IPS DF 6.9 (cell line): ENCODE measurements around the gene APBB2.

Experiments used
- DNase-seq: peaks from one replicate; pipeline ENCODE4 v3.0.0-alpha.2; 2013; ENCODE audit warnings: low read depth, low spot score
- H3K27ac ChIP-seq: one replicate; pipeline ENCODE4 v1.5.1; 2013; ENCODE audit warnings: low read length, control low read depth
- H3K27me3 ChIP-seq: 2 replicates; pipeline ENCODE4 v1.6.1; 2013; ENCODE audit warnings: mild to moderate bottlenecking, low read length; ENCODE audit not compliant: control insufficient read depth, insufficient read depth
- H3K36me3 ChIP-seq: 2 replicates; pipeline ENCODE4 v1.6.1; 2013; ENCODE audit warnings: low read length; ENCODE audit not compliant: control insufficient read depth, insufficient read depth
- H3K4me1 ChIP-seq: 2 replicates; pipeline ENCODE4 v1.6.1; 2013; ENCODE audit warnings: low read length; ENCODE audit not compliant: control insufficient read depth, insufficient read depth
- H3K4me3 ChIP-seq: 2 replicates; pipeline ENCODE4 v1.5.1; 2013; ENCODE audit warnings: mild to moderate bottlenecking, low read length
- H3K9me3 ChIP-seq: 2 replicates; pipeline ENCODE4 v1.6.1; 2013; ENCODE audit warnings: low read length, inconsistent platforms; ENCODE audit not compliant: control insufficient read depth, insufficient read depth
- WGBS: extraction: QIAGEN DNeasy Blood & Tissue Kit; methylation state at CpG from one replicate; pipeline ENCODE4 v1.1.7; 2013; ENCODE audit warnings: mixed read lengths, missing lambda C conversion rate; ENCODE audit not compliant: insufficient read length, insufficient coverage; 5-methylcytosine and 5-hydroxymethylcytosine counted together

The APBB2 gene

GRCh38 chr4:40951026-40951425, 263.3 kb downstream of the APBB2 start:
- DNase-seq: no peak
- no CpG with 5 or more reads among the region's 5 CpGs for WGBS
- Histone ChIP-seq H3K27ac (no peak overlapping the region), H3K4me3 (no peak overlapping the region), H3K27me3 (no peaks in the 10 kb centered on the region), H3K4me1 (peaks cover 1% of the 10 kb centered on the region; the same call in 1 of the 2 replicates), H3K36me3 (no peaks in the 10 kb centered on the region), H3K9me3 (no peaks in the 10 kb centered on the region)

- WGBS: no CpG with 5 or more reads among the region's 23 CpGs
- Histone ChIP-seq H3K4me1 (peaks cover 1% of the 10 kb centered on the region; the same call in 1 of the 2 replicates), H3K27ac (no peak overlapping the region), H3K27me3 (no peaks in the 10 kb centered on the region), H3K4me3 (no peak overlapping the region), H3K9me3 (no peaks in the 10 kb centered on the region), H3K36me3 (no peaks in the 10 kb centered on the region)
- DNase-seq: no peak
Observed at GRCh38 chr4:40949358-40950100, 264.8 kb downstream of the APBB2 start.

- no peak for DNase-seq
- Histone ChIP-seq H3K27me3 (no peaks in the 10 kb centered on the region), H3K4me3 (no peak overlapping the region), H3K4me1 (no peaks in the 10 kb centered on the region), H3K9me3 (no peaks in the 10 kb centered on the region), H3K36me3 (no peaks in the 10 kb centered on the region), H3K27ac (no peak overlapping the region)
- no CpG with 5 or more reads among the region's 6 CpGs for WGBS
Observed at GRCh38 chr4:40948014-40948413, 266.3 kb downstream of the APBB2 start.

- Histone ChIP-seq H3K4me1 (no peaks in the 10 kb centered on the region), H3K27ac (no peak overlapping the region), H3K27me3 (no peaks in the 10 kb centered on the region), H3K36me3 (no peaks in the 10 kb centered on the region), H3K4me3 (no peak overlapping the region), H3K9me3 (no peaks in the 10 kb centered on the region)
- no CpG with 5 or more reads among the region's 9 CpGs for WGBS
- DNase-seq: no peak
Observed at GRCh38 chr4:40946652-40947051, 267.7 kb downstream of the APBB2 start.

GRCh38 chr4:40940756-40941155, 273.6 kb downstream of the APBB2 start:
- no peak overlapping the region for H3K27ac ChIP-seq
- H3K36me3 ChIP-seq: no peaks in the 10 kb centered on the region
- WGBS: no CpG with 5 or more reads among the region's 5 CpGs
- no peak overlapping the region for H3K4me3 ChIP-seq
- no peaks in the 10 kb centered on the region for H3K27me3 ChIP-seq
- no peaks in the 10 kb centered on the region for H3K9me3 ChIP-seq
- DNase-seq: no peak
- no peaks in the 10 kb centered on the region for H3K4me1 ChIP-seq

- Histone ChIP-seq H3K4me1 (no peaks in the 10 kb centered on the region), H3K27me3 (no peaks in the 10 kb centered on the region), H3K4me3 (no peak overlapping the region), H3K27ac (no peak overlapping the region), H3K9me3 (no peaks in the 10 kb centered on the region), H3K36me3 (no peaks in the 10 kb centered on the region)
- no CpG with 5 or more reads among the region's 9 CpGs for WGBS
- DNase-seq: no peak
Observed at GRCh38 chr4:40940317-40940741, 274.0 kb downstream of the APBB2 start.

GRCh38 chr4:40939856-40940255, 274.5 kb downstream of the APBB2 start:
- Histone ChIP-seq H3K4me1 (no peaks in the 10 kb centered on the region), H3K9me3 (no peaks in the 10 kb centered on the region), H3K36me3 (no peaks in the 10 kb centered on the region), H3K4me3 (no peak overlapping the region), H3K27ac (no peak overlapping the region), H3K27me3 (no peaks in the 10 kb centered on the region)
- no CpG with 5 or more reads among the region's 2 CpGs for WGBS
- DNase-seq: no peak

GRCh38 chr4:40938337-40938736, 276.0 kb downstream of the APBB2 start:
- no peaks in the 10 kb centered on the region for H3K27me3 ChIP-seq
- H3K36me3 ChIP-seq: no peaks in the 10 kb centered on the region
- no peaks in the 10 kb centered on the region; the same call in 1 of the 2 replicates for H3K4me1 ChIP-seq
- no peak for DNase-seq
- H3K27ac ChIP-seq: no peak overlapping the region
- WGBS: no CpG with 5 or more reads among the region's 5 CpGs
- no peak overlapping the region for H3K4me3 ChIP-seq
- H3K9me3 ChIP-seq: no peaks in the 10 kb centered on the region

- no peak overlapping the region for H3K27ac ChIP-seq
- no peaks in the 10 kb centered on the region for H3K9me3 ChIP-seq
- no peaks in the 10 kb centered on the region for H3K36me3 ChIP-seq
- H3K4me3 ChIP-seq: no peak overlapping the region
- DNase-seq: no peak
- H3K4me1 ChIP-seq: no peaks in the 10 kb centered on the region; the same call in 1 of the 2 replicates
- WGBS: no CpG with 5 or more reads among the region's 2 CpGs
- no peaks in the 10 kb centered on the region for H3K27me3 ChIP-seq
Observed at GRCh38 chr4:40937140-40937725, 277.1 kb downstream of the APBB2 start.

GRCh38 chr4:40934676-40935075, 279.7 kb downstream of the APBB2 start:
- Histone ChIP-seq H3K9me3 (no peaks in the 10 kb centered on the region), H3K36me3 (no peaks in the 10 kb centered on the region), H3K27ac (no peak overlapping the region), H3K27me3 (no peaks in the 10 kb centered on the region), H3K4me1 (no peaks in the 10 kb centered on the region; the same call in 1 of the 2 replicates), H3K4me3 (no peak overlapping the region)
- WGBS: no CpG with 5 or more reads among the region's 4 CpGs
- DNase-seq: no peak
